GM18909 (cell line): ENCODE results near the gene IL7R.

ENCODE experiments used
- ATAC-seq: cut with Tn5 transposase; IDR thresholded peaks from one replicate; pipeline ENCODE4 v1.9.1; 2021; ENCODE audit warnings: mild to moderate bottlenecking; ENCODE audit not compliant: unreplicated experiment, poor library complexity

The IL7R gene, protein sequence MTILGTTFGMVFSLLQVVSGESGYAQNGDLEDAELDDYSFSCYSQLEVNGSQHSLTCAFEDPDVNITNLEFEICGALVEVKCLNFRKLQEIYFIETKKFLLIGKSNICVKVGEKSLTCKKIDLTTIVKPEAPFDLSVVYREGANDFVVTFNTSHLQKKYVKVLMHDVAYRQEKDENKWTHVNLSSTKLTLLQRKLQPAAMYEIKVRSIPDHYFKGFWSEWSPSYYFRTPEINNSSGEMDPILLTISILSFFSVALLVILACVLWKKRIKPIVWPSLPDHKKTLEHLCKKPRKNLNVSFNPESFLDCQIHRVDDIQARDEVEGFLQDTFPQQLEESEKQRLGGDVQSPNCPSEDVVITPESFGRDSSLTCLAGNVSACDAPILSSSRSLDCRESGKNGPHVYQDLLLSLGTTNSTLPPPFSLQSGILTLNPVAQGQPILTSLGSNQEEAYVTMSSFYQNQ

DNA sequence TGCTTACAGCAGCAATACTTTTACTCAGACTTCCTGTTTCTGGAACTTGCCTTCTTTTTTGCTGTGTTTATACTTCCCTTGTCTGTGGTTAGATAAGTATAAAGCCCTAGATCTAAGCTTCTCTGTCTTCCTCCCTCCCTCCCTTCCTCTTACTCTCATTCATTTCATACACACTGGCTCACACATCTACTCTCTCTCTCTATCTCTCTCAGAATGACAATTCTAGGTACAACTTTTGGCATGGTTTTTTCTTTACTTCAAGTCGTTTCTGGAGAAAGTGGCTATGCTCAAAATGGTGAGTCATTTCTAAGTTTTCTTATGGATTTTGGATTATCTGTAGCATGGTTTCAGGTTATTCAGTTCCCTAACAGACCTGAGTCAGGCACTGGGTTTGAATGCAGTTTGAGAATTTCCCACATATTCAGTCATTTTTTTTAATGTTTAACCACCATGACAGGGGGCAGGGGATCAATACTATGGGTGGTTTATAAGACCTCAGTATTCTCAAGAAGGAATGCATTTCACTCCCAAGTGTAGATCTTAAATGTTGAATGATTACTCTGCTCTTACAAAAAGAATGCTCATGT is at the start of gene IL7R:
Gene IL7R (plus strand): TSS at position 127 of the 587 bp plus-strand sequence. CDS start 87 bp downstream, at position 214.
- ATAC-seq: no peak

DNA sequence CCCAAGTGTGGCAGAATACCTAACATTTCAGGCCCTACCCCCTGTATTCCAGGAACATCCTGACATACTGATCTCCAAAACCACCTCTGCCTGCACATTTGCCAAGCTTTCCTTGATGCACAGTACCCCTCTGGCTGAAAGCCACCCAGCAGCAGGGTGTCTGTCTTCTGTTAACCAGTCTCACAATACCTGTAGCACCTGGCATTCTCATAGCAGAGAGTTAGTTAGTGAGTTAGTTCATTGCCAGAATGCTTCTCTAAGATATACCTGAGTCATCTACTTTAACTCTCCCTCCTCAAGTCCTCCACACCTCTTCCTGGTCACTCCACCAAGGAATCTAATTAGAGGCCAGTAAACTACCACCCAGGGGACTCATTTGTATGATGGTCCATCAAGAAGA is 46.1 kb upstream of the IL7R start:
- no peak for ATAC-seq

DNA sequence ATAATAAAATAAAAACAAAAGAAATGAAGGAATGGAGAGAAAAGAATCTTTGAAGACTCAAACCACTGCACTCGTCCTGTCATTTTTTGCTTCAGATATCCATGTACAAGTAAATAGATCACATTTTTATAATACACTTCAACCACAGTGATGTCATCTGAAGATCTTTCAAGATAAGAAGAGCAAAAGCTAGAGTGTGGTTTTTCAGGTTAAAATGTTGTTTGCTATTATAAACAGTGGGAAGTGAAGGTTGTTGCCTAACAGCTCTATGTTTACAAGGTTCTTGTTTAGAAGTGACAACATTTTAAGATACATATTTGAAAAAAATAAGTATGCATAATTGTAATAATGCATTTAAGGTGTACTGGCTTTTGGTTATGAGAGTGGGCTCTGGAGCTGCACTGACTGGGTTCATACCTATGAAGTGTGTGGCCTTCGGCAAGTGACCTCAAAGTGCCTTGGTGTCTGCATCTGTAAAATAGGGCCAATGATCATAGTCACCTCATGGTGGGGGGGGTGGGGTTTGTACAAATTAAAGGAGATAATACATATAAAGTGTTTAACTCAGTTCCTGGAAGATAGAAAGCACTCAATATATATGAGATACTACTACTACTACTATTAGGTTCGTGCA is 45.5 kb upstream of the IL7R start:
- ATAC-seq: no peak

DNA sequence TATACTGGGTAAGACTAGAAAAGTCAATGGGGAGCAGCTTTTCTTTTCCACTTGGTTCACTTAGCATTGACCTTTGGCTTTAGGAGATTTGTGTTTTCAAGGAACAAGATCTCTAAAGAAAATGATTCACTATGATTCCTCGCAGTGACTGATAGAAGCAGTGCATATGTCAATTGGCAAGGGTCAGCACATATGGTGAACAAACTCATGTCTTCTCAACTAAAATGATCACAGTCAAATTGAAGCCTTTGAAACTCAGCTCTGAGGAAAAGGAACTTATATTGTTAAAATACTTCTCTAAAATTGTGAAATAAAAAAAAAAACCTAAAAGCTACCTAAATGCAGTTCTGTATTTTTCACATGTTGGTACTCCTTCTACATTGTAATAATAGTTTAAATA is 43.2 kb upstream of the IL7R start:
- ATAC-seq: no peak

DNA sequence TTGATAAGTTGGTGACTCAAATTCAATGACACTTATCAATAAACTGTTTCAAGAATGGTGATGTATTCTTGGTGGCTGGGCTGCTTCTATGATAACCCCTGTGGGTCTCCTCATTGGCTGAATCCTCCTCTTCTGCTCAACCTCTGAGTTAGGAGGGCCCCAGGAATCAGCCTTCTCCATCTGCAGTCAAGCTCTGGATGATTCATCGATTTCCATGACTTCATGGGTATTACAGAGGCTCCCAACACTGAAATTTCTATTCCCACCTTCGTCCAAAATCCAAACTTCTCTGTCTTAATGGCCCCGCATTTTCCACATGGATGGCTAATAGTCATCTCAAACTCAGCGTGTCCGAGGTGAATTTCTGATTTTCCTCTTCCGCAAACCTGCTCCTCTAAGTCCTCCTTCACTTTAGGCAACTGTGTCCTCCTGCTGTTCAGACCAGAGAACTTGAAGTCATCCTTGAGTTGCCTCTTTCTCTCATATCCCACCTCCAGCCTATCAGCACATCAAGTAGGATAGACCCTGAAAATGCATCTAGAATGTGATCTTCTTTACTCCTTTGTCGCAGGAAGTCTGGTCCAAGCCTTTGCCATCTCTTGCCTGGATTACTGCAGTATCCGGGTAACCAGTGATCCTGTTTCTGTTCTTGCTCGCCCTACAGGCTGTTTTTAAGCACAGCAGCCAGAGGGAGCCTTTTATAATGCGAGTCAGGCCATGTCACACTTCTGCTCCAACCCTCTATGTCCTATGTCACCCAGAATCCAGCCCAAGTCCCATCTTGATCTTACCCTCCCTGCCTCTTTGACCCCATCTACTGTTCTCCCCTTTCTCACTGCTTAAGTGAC is 41.4 kb upstream of the IL7R start:
- peak; percentile 71 for ATAC-seq

DNA sequence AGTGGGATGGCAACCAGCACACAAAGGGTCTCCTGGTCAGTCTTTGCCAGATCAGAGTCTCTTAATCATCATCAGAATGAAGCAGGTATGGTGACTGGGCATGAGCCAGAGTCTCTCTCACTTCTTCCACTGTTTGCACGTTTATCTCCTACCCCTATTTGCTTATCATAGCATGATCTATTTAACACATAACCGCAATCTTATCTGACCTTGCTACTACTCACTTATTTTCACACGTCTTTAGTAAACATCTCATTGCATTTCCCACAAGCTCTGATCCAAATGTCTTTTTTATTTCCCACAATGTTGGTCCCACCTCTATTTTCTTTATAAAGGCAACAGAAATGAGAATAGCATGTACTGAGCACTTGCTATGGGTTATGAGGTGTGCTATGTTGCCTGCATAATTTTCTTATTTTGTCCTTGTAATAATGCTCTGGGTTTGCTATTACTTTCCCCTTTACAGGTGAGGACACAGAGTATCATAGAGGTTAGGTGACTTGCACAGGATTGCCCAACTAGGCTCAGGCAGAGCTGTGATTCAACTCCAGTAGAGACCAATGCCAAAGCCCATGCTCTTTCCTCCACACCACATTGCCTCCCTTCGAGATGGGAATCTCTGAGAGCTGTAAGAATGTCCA is 39.7 kb upstream of the IL7R start:
- ATAC-seq: no peak

DNA sequence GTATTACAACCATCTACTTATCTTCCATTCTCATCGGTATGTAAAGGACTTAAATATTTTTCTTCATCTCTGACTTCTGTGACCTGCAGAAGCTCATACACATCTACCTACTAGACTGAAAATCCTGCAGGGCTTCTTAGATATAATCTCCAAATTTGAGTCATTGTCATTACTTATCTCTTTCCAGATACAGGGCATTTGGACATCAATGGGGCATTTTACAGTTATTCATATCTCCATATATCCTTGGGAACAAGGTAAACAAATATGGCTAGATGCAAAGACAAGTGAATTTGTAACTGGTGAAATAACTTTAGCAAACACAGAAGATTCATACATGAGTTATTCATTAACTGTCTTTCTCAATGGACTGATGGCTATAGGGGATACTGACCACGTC is 37.7 kb upstream of the IL7R start:
- no peak for ATAC-seq

DNA sequence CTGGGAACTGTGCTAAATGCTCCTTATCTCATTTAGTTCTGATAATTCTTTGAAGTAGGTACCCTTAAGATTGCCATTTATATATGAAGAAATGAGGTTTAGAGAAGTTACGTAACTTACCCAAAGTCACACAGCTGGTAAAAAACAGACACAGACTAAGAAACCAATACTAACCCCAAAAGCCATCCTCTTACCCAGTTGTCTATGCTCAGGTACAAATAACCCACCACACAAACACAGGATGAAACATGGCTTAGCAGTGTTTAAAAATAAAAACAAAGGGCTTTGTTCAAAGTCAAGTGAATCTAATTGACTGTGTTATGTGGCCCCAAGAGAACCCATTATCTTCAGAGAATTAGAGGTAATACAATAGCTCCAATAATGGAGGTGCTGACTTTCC is 37.0 kb upstream of the IL7R start:
- no peak for ATAC-seq

DNA sequence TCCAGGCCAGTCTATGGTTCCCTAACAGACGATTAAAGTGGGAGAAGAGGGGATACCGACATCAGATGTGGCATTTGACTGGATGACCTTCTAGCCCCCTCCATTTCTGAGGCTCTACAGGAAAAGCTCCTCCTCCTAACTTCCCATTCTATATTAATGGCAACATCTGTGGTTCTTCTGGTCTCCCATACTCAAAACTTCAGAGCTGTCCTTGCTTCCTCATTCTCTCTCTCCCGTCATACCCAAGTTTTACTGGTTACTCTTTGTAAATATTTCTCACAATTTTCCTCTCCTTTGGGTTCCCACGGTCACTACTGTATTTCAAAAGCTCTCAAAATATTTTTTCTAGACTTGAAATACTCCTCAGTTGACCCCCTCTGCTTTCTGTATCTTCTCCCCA is 36.0 kb upstream of the IL7R start:
- no peak for ATAC-seq

DNA sequence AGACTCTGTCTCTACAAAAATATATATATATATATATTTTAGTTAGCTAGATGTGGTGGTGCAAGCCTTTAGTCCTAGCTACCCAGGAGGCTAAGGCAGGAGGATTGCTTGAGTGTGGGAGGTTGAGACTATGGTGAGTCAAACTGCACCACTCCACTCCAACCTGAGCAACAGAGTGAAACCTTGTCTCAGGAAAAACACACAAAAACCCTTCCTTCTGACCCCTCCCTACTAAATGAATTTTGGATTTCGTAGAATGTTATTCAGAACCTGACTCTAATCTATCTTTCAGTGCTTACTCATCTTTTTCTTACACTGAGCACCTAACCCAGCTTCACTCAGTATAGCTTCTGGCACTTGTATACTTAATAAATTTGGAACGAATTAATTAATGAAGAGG is 35.2 kb upstream of the IL7R start:
- no peak for ATAC-seq

DNA sequence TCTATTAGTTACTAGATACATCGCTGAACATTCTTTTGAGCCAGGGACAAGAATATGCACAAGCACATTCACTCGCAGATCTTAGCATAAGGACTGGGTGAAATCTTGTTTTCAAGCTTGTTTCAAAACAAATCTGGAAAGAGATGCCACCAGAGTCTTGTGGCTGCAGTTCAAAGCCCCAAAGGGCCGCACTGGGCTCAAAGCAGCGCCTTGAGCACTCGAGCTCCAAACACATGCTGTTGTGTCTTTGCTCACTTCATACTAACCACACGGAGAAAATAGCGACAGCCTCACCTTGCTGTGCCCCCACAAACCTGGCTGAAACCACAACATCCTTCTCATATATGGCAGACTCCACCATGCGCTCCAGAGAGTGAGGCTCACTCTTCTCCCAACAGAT is 34.2 kb upstream of the IL7R start:
- no peak for ATAC-seq

DNA sequence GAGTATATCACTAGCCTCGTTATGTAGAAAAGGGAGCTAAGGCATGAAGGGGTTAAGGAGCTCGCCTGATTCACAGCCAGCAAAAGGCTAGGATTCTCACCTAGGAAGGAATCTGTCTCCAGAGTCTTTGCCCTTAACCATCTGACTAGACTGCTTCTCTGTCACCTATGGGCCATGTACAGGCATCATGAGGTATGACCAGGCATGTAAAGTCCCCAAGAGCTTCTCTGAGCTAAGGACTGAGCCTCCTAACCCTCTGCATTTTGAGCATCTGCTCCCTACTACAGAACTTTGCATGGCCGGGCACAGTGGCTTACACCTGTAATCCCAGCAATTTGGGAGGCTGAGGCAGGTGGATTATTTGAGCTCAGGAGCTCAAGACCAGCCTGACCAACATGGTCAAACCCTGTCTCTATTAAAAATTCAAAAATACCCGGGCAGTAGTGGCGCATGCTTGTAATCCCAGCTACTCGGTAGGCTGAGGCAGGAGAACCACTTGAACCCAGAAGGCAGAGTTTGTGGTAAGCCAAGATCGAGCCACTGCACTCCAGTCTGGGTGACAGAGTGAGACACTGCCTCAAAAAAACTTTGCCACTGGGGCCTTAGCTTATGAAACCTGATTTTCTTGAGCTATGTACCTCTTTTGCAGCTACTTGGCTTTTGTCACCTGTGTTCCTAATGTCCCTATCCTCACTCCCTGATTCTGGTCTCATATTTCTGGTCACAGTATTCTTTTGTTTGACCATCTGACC is 33.2 kb upstream of the IL7R start:
- ATAC-seq: no peak

DNA sequence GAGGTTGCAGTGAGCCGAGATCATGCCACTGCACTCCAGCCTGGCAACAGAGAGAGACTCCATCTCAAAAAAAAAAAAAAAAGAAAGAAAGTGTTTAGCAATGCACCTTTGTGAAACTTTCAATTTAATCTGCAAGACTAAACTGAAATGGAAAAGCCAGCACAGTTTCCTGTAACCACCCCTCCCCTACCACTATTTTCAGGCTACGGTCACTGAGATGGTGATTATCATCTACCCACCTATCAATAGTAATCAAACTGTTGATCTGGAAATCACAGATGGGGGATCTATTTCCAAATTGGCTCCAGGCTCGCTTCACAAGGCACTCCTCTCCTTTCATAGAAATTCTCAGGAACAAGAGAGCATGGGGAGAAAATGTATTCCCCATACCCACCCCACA is 30.6 kb upstream of the IL7R start:
- no peak for ATAC-seq

DNA sequence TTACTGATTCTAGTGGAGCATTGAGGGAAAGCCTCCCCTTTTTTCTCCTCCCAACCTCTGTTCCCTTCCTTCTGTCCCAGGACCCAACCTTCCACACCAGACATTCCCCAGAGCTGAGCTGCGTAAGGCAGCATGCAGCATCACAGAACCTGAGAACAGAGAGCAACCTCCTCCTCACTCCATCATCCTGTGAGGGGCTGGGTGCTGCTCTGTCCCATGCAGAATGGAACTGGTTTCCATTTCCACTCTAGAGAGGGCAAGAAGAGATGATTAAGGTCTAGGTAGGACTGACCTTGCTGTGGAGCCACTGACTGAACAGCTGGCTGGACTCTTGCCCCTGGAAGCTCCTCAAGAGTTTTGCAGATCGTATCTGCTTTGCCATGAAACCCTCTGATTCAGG is 30.1 kb upstream of the IL7R start:
- ATAC-seq: no peak

DNA sequence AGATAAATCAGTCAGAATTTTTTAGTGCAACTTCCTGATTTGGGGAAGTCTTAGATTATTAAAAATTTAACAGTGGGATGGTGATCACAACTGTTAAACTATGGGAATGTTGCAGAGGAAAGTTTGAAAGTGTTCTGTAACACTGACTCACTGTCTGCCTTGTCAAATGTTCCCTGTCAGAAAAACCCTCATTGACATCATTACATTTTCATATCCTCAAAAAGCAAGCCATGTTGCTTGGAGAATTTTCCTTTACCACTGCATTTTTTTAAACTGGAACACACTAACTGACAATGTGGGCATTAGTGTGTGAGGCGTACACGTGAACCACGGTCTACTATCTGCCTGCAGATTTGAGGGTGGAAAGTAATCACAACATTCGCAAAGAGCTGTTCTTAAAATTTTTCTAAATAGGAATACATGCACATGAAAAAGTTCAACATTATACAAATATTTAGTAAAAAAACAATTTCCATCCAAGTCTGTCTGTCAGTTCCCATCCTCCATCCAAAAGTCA is 28.6 kb upstream of the IL7R start:
- ATAC-seq: no peak

DNA sequence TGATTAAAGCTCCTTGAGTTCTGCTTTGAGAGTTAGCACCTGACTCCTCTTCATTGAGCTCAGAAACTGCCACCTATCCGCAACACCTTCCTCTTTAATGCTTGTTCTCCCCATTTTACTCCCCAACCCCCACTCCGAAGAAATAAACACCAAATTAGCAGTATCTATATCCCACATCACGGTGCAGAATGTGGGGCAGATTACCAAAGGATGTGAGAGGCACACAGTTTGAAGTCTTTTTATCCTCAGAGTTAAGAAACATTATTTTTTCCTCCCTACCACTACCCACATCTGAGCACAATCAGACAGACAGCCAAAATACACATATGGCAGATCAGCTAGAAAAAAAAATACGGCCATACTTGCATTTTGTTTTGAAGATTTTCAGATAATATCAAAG is 26.1 kb upstream of the IL7R start:
- no peak for ATAC-seq

DNA sequence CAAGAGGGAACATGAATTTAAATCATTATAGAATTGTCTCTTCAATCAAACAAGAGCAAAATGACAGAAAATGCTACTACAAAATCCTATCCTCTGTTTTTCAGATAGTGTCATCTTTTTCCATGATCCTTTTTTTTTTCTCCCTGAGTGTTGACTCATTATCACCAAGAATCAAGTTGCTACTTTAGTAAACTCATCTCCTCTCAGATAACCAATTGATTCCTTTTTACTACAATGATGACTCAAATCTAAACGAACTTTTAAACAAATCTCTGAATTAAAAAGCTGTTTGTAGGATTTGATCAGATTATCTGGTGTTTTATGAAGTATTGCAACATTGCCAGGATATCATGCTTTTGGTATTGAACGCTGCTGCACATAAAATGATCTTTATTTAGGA is 23.9 kb upstream of the IL7R start:
- ATAC-seq: no peak

DNA sequence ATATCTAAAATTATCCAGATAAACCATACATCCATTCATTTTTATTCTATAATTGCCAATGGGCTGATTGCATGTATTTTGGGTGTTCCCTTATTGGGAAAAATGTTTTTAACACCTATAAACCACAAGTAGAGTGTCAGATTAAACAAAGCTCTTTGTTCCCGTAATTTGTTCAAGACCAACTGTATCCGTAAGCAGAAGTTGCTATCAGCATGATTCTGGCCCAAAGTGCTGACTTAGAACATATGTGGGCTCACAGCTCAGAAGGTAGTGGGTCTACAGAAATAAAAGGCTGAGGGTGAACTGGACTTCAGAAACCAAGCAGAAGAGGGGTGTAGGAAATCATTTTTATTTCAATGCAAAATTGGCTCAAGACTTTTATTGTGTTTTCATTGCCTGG is 23.5 kb upstream of the IL7R start:
- ATAC-seq: no peak
